Activated CD8-positive, alpha-beta memory T cell treated with anti-CD3 and anti-CD28 coated beads, Interleukin-2, amount 50 U/mL, for 1 hour (primary cell): ENCODE measurements around the gene NAE1.

Source experiments
- DNase-seq: peaks from one replicate; pipeline ENCODE4 v3.0.0-alpha.2; 2020; ENCODE audit errors: extremely low read depth

The NAE1 gene

DNA sequence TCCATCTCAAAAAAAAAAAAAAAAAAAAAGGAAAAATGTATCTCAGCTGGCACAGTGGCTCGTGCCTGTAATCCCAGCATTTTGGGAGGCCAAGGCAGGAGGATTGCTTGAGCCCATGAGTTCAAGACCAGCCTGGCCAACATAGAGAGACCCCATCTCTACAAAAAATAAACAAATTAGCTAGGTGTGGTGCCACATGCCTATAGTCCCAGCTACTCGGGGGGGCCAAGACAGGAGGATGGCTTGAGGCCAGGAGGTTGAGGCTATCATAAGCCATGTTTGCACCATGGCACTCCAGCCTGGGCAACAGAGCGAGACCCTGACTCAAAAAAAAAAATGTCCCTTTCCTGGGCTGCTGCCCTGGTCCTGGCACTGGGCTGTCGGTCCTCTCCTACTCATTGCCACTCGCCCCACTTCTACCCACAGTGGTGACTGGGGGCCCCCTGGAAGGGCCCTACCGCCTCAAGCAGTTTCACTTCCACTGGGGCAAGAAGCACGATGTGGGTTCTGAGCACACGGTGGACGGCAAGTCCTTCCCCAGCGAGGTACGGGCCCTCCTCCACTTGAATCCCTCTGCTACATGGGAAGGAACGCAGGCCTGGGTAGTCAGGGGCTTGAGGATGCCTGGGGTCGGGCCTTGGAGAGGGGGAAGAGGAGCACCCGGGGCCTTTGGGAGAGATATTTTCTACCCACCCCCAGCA, 19.5 kb upstream of the NAE1 start:
- DNase-seq = no peak

DNA sequence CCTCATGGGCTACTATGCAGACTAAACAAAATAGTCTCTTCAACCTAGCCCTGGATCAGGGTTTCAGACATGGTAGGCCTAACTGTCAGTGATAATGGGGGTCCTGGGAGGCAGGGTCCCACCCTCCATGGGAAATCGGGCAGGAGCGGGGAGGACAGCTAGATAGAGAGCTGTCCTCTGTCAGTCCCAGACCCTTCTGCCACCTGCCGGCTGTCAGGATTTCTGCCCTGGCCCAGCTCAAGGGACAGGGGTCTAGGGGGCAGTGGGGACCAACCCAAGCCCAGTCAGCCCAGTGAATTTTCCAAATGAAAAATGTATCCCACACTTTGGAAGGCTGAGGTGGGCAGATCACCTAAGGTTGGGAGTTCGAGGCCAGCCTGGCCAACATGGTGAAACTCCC, 18.8 kb upstream of the NAE1 start:
- DNase-seq = no peak

DNA sequence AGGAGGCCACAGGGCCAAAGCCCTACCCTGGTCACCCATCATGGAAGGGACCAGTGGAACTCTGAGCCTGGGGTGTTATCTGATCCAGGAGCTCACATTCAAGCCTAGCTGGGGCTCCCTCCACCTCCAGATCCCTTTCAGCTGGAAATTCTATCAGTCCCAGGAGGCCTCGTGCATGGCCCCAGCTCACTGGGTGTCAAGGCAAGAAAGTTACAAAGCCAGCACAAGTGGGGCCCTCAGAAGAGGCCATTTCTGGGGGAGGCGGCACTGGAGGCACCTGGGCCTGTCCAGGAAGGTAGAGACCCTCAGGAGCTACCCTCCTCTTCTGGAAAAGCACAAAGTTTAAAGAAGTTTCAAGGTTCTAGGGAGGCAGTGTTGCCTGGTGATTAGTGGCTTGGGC, 18.2 kb upstream of the NAE1 start:
- no peak for DNase-seq

DNA sequence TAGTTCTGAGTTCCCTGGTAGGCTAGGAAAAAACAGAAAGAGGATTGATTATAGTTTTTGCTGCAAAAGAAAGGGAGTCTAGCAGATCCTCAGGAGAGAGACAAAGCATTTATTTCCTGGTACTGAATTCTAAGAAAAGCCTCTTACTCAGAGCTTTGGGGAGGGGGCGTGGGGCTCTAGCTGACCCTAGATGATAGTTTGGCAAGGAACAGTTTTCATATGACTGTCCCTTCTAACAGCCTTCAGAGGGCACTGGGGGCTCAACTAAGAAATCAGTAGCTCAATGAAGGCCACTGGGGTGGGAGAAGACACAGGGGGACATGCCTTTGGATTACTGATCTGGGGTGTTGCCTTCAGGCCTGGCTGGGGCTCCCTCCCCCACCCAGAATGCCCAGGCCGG, 17.4 kb upstream of the NAE1 start:
- no peak for DNase-seq

DNA sequence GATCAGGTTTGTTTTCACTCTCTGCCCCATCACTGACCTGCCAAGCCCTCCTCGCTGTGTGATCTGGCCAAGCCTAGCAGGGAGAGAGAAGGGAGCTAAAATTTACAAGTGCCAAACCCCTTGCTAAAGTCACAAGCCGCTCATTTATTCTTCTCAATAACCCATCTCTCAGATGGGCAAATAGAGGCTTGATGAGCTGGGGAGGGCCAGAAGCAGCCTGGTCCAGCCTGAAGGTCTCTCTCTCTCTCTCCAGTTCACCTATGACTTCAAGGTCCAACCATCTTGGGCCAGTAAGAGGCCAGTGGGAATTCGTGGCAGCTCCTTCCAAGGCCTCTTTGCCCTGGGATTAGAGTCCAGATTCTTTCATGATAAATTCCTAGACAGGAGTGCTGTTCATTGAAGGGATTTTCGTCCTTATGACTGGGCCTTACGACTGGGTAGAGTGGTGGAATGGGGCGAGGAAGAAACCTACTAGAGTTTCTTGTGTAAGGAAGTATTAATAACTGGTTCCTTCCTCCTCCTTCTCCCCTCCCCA, 16.8 kb upstream of the NAE1 start:
- DNase-seq = no peak

DNA sequence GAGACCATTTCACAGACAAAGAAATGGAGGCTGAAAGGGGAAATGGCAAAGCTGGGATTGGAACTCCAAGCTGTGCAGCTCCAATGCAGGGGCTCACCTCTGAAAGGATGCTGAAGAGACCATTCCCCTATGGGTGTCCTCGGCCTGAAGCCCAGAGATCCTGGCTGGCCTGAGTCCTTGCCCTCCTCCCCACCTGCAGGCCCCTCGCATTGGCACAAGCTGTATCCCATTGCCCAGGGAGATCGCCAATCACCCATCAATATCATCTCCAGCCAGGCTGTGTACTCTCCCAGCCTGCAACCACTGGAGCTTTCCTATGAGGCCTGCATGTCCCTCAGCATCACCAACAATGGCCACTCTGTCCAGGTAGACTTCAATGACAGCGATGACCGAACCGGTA, 16.1 kb upstream of the NAE1 start:
- no peak for DNase-seq

DNA sequence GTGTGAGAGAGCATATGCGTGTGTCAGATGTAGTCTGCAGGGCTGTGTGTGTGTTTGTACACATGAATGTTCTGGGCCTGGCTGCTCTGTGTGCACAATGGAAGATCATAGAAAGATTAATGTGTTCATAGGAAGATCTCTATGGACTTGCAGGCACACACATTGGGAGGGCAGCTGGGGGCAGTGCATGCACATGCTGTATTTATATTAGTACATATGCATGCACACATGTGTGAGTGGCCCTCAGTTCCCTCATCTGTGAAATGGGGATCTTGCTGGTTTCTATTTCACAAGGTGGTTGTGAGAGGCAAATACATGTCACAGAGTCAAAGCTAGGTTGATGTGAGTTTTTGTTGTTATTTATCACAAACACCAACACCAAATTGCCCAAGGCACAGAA, 15.5 kb upstream of the NAE1 start:
- DNase-seq = no peak

DNA sequence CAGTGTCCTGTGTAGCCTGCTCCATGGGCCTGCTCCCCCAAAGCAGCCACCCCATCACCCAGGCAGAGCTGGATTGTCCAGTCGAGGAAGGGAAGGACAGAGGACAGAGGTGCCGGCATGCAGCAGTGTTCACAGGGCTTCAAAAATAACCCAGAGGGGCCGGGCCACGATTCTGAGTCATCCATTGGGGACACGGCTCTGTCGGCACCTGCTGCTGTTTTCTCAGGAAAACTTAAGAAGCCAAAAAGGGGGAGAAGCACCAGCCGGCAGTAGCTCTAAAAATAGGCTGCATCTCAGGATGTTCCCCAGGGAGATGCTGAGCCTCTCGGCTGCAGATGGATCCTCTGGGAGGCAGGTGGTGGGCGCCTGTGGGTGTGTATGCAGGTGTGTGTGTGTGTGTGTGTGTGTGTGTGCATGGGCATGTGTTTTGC, 15.0 kb upstream of the NAE1 start:
- DNase-seq = no peak

DNA sequence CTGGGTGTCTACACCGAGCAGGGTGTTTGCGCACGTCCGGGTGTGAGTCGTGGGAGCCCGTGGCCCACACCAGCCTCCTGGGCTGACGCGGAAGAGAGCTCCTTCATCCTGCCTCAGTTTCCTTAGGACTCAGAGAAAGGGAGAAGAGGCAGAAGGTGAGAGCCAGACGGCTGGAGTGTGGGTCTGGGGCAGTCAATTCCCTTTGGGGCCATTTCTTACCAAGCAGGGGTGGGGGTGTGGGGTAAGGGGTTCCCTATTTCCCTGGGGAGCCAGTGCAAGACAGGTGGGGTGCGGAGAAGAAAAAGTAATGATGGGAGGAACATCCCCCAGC, 14.3 kb upstream of the NAE1 start:
- DNase-seq = no peak

DNA sequence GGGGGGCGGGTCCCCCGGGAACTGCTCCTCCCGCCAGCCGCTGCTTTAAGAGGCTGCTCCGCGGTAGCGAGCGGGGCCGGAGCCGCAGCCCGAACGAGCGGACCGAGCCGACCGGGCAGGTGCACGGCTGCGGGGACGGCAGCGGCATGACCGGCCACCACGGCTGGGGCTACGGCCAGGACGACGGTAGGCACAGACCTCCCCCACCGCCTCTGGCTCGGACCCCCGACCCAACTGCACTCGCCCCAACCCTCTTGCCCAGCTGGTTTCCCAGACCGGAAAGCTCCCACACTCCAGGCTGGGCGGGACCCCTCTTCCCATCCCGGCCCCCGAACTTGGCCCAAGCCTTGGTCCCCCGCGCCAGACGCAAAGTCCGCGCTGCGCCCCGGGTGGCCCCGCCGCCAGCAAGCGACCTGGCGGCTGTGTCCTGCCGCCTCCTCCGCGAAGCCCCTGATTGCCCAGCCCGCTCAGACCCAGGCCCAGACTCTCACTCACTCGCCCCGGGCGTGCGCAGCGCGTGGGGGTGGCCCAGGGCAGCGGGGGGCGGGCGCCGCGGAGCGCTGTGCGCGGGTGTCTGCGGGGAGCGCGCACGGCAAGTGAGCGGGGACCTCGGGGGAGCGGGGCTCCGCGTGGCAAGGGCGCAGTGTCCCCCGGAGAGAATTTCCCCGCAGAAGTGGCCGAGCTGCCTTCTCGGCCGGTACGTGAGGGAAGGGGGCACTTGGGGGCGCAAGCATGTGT, 13.7 kb upstream of the NAE1 start, which contains the start of gene CA7:
Gene CA7 (plus strand): TSS at position 73 of the 738 bp plus-strand sequence. CDS start 74 bp downstream, at position 147.
- DNase-seq = no peak

DNA sequence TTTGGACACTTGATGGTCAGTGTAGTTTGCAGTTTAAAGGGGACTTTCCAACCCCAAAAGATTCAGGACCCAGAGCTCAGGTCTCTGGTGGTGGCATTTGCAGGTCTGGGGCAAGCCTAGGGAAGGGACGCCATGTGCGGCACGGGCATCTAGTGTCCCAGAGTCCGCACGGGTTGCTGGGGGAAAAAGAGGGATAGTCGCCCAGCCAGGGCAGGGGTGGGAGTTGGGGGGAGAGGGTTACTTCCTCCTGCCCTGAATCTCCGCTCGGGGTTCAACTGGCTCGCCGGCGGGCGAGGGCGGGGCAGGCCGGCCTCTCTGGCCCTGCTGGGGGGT, 13.2 kb upstream of the NAE1 start:
- DNase-seq = no peak

DNA sequence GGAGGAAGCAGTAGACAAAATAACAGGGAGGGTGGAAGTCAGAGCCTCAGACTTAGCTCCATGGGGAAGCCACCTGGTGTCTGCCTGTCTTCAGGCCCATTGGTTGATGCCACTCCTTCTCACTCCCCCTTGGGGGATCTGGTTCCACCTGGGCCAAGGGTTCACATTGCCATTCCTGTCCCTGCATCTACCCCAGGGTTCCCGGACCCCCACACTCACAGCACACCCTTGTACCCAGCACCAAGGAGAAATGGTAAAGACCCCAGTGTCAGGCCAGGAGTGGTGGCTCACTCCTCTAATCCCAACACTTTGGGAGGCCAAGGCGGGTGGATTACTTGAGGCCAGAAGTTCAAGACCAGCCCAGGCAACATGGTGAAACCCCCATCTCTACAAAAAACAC, 12.4 kb upstream of the NAE1 start:
- no peak for DNase-seq

DNA sequence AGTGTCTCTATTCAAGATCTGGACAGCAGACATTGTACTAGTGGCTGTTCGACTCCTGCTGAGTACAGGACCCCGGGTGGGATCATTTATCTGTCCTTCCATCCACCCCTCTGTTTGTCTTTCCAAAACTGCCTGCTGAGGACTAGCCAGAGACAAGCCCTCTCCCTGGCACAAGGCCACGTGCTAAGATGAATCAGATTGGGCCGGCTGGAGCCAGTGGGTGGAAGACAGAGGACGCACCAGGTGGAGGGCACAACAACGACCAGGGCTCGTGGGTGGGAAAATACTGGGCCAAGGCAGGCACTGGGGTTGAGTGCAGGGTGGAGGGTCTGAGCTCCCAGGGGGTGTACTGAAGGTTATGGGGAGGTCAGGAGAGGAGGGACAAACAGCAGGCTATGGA, 12.0 kb upstream of the NAE1 start:
- DNase-seq = no peak

DNA sequence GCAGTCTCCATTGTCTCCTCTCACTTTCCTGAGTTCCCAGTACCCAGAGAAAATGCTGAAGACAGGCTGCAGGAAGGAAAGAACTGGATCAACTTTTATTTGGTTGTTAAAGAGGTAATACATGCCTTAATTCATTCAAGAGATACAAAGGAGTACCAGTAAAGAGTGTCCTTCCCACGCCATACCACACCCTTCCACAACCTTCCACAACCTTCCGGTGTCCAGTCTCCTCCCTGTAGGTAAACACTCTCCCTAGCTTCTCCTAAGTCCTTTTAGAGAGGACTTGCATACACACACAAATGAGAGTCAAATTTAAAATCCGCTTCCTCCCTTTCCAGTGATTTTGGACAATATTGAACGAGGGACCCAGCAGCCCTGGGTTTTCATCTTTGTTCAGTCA, 10.6 kb upstream of the NAE1 start:
- no peak for DNase-seq

DNA sequence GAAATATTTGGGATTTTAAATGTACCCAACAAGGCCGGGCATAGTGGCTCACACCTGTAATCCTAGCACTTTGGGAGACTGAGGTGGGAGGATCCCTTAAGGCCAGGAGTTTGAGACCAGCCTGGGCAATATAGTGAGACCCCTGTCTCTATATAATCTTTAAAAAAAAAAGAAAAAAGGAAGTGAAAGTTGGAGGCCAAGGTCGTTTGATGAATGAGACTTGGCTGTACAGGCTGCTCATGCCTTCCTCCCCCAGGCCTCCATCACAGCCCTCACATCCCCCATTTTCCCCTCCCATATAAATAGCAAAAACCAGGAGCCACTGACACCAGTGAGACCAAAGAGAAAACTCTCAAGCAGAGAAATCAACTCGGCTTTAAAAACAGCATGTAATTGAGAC, 10.1 kb upstream of the NAE1 start:
- DNase-seq = no peak

DNA sequence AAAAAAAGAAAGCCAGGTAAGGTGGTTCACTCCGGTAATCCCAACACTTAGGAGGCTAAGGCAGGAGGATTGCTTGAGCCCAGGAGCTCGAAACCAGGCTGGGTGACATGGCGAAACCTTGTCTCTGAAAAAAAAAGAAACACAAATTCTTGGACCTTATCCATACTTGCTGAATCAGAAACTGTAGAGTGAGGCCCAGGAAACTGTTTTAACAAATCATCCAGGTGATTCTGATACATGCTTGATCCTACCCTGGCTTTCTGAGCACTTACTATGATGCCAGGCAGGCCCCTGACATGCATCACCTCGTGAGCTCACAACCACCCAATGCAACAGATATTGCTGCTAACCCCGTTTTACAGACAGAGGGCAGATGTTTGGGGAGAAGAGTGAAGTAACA, 4.0 kb upstream of the NAE1 start:
- DNase-seq = no peak

DNA sequence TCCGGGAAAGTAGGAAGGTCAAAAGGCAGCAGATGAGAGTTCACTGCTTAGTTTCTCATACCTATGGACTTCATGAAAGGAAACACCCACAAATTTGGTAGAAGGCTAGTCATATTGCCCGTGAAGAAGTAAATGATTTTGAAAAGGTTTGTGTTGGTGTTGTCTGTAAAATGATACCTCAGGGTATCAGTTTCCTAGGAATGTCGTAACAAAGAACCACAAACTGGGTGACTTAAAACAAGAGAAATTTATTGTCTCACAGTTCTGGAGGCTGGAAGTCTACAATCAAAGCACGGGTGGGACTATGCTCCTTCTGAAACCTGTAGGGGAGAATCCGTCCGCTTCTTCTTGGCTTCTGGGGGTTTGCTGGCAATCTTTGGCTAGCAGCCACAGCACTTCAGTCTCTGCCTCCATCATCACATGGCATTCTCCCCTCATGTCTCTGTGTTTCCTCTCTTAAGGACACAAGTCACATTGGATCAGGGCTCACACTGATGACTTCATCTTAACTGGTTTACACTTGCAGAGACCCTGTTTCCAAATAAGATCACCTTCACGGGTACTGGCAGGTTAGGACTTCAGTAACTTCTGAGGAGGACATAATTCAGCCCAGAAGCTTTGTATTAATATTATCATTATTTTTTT, 2.0 kb upstream of the NAE1 start:
- DNase-seq = no peak

DNA sequence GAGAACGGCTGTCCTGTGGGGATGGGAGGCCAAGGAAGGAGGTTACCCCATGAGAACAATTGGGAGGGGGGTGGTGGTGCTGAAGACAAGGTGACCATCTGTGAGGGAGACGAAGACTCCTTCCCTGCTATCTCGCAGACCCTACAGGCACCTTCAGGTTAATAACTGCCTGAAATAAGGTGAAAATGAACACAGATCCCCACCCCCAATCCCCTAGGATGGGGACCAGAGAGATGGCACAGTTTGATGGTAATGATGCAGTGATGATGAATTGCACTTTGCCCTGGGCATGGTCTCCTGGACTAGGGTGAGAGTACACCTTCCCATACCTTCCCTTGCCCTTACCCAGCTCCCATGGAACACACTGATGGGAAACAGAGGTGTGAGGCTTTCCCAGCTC, 1.4 kb upstream of the NAE1 start:
- no peak for DNase-seq

DNA sequence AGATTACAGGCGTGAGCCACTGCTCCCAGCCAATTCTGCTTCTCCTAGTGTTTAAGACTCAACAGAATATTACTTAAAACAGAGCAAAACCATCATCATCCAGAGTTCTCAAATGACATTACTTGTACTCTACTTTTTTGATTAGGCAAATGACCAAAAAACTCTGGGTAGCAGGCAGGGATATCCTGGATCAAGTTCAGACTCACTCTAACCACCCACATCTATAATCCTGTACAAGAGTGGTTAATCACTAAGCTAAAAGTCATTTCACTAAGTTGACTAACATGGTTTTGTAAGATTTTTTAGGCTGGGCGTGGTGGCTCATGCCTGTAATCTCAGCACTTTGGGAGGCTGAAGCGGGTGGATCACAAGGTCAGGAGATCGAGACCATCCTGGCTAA, 6.8 kb downstream of the NAE1 start:
- DNase-seq = no peak

DNA sequence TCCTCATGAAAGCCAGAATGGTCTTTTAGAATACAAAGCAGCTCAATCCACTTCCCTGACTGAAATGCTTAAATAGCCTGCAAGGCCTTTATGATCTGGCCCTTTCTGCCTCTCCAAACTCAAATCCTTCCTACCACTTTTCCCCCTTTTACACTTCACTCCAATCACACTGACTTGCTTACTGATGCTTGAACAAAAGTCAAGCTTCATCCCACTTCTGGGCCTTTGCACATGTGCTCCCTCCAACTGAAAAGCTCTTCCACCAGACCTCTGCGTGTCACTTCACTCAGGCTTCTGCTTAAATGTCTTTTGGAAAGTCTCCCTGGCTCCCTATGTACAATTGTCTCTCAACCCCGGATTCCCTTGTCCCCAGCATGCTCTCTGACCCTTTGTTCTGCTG, 16.0 kb downstream of the NAE1 start:
- DNase-seq = no peak

DNA sequence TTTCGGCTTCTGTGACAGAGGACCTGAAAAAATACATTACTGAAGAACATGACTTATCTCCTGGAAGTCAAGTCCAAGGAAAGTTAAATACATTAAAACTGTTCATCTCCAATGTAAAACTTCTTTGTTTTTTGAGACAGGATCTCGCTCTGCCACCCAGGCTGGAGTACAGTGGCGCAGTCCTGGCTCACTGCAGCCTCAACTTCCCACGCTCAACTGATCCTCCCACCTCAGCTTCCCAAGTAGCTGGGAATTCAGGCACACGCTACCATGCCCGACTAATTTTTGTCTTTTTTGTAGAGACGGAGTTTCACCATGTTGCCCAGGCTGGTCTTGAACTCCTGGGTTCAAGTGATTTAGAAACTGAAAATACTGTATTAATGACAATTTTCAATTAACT, 19.7 kb downstream of the NAE1 start:
- no peak for DNase-seq

DNA sequence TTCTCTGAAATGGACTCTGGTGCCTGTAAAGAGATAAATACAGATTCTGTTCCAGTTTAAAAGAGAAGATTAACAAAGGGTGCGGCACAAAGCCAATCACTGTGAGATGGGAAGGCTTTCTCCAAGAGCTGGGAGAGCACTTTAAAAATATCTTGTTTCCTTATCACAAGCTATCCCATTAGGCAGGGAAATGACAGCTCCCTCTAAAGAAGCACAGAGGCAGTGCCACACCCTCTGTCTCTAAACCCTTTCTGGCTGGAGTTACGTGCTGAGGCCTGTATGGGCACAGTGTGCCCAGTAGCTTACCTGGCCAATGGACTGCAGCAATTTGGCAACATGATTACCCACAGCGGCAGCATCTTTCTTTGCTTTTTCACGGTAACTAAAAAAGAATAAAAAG, 20.4 kb downstream of the NAE1 start:
- DNase-seq = no peak

DNA sequence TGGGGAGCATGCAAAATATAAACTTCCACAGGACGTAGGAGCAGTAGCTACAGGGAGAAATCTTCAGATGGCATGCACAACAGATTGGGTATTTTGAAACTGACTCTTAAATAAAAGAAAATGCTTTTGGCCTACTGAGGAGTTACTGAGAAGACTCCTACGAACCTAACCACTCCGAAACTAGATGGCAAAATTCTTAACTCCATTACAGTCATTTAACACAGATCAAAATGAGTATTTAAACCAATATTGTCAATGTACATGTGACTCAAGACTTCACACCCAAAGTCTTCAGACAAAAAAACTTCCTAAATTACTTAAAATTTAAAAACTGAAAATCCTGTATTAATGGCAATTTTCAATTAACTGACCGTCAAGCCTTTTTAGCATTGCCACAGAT, 21.0 kb downstream of the NAE1 start:
- no peak for DNase-seq
